CD4-positive, CD25-positive, alpha-beta regulatory T cell (primary cell): ENCODE results near the gene ATP2C2. TPM values are rescaled to one million over a fixed set of nuclear protein-coding genes. Genes with fewer than 3 reads are reported as not detected.
"Not testable (repeated sequence)": the region's sequence is repeated elsewhere in the genome, so short reads cannot be mapped to it uniquely, and the experiment has no call there.

ENCODE experiments used
- ATAC-seq, 2 donors: fragments of 150-1000 bp; cut with Tn5 transposase; one replicate each; pipeline ENCODE4 v1.10.0; 2021; ENCODE audit warnings: low read depth in 2 of 2, moderate number of reproducible peaks in 2 of 2, moderate library complexity in 1 of 2
- DNase-seq, 3 donors: peaks; one replicate each; pipeline versions ENCODE4 v3.0.0 to v3.0.0-alpha.2; 2012 to 2022; ENCODE audit warnings: mixed read lengths in 1 of 3
- H3K27ac ChIP-seq: one replicate; pipeline ENCODE4 v1.7.0; 2013; ENCODE audit warnings: mild to moderate bottlenecking, low read length; ENCODE audit not compliant: insufficient read depth, poor library complexity, severe bottlenecking
- H3K27me3 ChIP-seq: one replicate; pipeline ENCODE4 v1.7.0; 2013; ENCODE audit warnings: low read length; ENCODE audit not compliant: control insufficient read depth, insufficient read depth
- H3K36me3 ChIP-seq: one replicate; pipeline ENCODE4 v1.7.0; 2013; ENCODE audit warnings: mild to moderate bottlenecking, low read length, moderate library complexity; ENCODE audit not compliant: control insufficient read depth, insufficient read depth
- H3K4me1 ChIP-seq: 2 replicates; pipeline ENCODE4 v1.7.0; 2013; ENCODE audit warnings: mild to moderate bottlenecking, low read length; ENCODE audit not compliant: insufficient read depth, control insufficient read depth, poor library complexity, severe bottlenecking
- H3K4me3 ChIP-seq: one replicate; pipeline ENCODE4 v1.7.0; 2013; ENCODE audit warnings: low read depth, mild to moderate bottlenecking, low read length, moderate library complexity
- H3K9me3 ChIP-seq, 2 experiments: 1 replicate in 1 of 2; 2 replicates in 1 of 2; pipeline ENCODE4 v1.7.0; 2013; ENCODE audit warnings: low read length in 2 of 2, mild to moderate bottlenecking in 1 of 2, moderate library complexity in 1 of 2; ENCODE audit not compliant: control insufficient read depth in 2 of 2
- H3K27ac Mint-ChIP-seq, 3 donors: one replicate each; pipeline ENCODE4 v1.8.0; 2020 to 2022; ENCODE audit warnings: mild to moderate bottlenecking in 3 of 3, mixed read lengths in 3 of 3, moderate library complexity in 2 of 3
- H3K27me3 Mint-ChIP-seq: one replicate; pipeline ENCODE4 v1.8.0; 2022; ENCODE audit warnings: mild to moderate bottlenecking, mixed read lengths
- H3K36me3 Mint-ChIP-seq: one replicate; pipeline ENCODE4 v1.8.0; 2020; ENCODE audit warnings: mixed read lengths
- H3K4me1 Mint-ChIP-seq, 4 donors: one replicate each; pipeline ENCODE4 v1.8.0; 2020 to 2022; ENCODE audit warnings: mixed read lengths in 4 of 4, mild to moderate bottlenecking in 1 of 4
- H3K4me3 Mint-ChIP-seq, 4 donors: one replicate each; pipeline ENCODE4 v1.8.0; 2020 to 2022; ENCODE audit warnings: mild to moderate bottlenecking in 4 of 4, mixed read lengths in 4 of 4, moderate library complexity in 3 of 4
- H3K9me3 Mint-ChIP-seq, 7 donors: one replicate each; pipeline ENCODE4 v1.8.0; 2020 to 2022; ENCODE audit warnings: mixed read lengths in 7 of 7, mild to moderate bottlenecking in 3 of 7, moderate library complexity in 2 of 7
- polyA plus RNA-seq, 4 donors: library from polyadenylated mRNA; unstranded; fragments of 300-500 nt; fragmentation: Illumina TruSeq; gene quantifications; one replicate each; pipeline ENCODE4 v1.2.3, GENCODE V29; 2021
- total RNA-seq: library from RNA; stranded (reverse); gene quantifications from one replicate; pipeline ENCODE4 v1.2.3, GENCODE V29; 2022

Gene ATP2C2
- total and polyA plus RNA-seq, 5 donors from 2014 or later = 0.10 TPM; not detected in 4

- H3K27ac Mint-ChIP-seq, ATAC-seq, H3K4me1 ChIP-seq, H3K27ac ChIP-seq, H3K27me3 ChIP-seq, H3K4me3 ChIP-seq, H3K36me3 ChIP-seq, H3K36me3 Mint-ChIP-seq, H3K4me1 Mint-ChIP-seq, H3K9me3 ChIP-seq, H3K4me3 Mint-ChIP-seq, H3K27me3 Mint-ChIP-seq, DNase-seq, H3K9me3 Mint-ChIP-seq: not testable (repeated sequence)
Measured at GRCh38 chr16:84343800-84344199, 24.5 kb upstream of the ATP2C2 start.

DNA sequence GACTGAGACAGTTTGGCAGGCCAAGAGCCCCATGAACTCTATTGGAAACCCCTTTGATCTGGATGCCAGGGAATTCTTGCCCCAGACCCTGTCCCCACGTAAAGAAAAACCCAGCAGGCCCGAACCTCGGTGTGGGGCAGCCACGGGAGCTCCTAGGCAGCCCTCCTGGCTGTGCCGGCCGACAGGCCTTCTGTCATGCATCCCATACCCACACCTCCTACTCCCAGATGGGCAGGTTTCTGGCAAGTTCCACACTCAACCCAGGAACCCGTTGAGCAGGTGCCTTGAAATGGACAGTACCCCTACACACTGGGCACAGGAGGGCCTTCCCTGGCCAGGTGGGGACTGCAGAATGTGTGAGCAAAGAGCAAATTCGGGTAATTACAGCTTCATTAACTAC, 23.6 kb upstream of the ATP2C2 start:
- peaks cover 4% of the 10 kb centered on the region for H3K27me3 Mint-ChIP-seq
- no peaks in the 10 kb centered on the region for H3K4me1 Mint-ChIP-seq
- no peaks in the 10 kb centered on the region for H3K9me3 ChIP-seq
- no peak for ATAC-seq
- H3K4me1 ChIP-seq = no peaks in the 10 kb centered on the region
- H3K36me3 ChIP-seq = no peaks in the 10 kb centered on the region
- no peak overlapping the region for H3K27ac ChIP-seq
- H3K4me3 ChIP-seq = no peak overlapping the region
- H3K9me3 Mint-ChIP-seq = no peaks in the 10 kb centered on the region
- no peaks in the 10 kb centered on the region for H3K36me3 Mint-ChIP-seq
- H3K4me3 Mint-ChIP-seq = no peak overlapping the region
- H3K27me3 ChIP-seq = no peaks in the 10 kb centered on the region
- no peak for DNase-seq
- no peak overlapping the region for H3K27ac Mint-ChIP-seq

DNA sequence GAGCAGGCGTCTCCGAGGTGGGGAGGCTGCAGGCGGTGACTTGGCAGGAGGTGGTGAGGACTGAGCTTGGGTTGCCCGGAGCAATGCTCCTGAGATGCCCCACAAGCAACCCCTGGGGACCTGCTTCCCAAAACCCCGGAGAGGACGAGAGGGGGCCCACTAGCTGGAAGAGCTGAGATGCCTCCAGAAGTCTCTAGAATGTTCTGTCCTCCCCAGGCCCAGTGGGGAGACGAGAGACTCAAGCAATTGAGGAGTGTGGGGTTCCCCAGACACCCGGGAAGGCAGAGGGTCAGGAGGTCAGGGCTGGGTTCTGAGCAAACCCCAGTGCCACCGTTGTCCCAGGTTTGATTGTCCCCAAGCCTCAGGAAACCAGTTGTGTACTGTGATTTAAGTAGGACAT, 21.2 kb upstream of the ATP2C2 start:
- Mint-ChIP-seq H3K27ac (no peak overlapping the region), H3K27me3 (peaks cover 7% of the 10 kb centered on the region)
- DNase-seq = no peak

DNA sequence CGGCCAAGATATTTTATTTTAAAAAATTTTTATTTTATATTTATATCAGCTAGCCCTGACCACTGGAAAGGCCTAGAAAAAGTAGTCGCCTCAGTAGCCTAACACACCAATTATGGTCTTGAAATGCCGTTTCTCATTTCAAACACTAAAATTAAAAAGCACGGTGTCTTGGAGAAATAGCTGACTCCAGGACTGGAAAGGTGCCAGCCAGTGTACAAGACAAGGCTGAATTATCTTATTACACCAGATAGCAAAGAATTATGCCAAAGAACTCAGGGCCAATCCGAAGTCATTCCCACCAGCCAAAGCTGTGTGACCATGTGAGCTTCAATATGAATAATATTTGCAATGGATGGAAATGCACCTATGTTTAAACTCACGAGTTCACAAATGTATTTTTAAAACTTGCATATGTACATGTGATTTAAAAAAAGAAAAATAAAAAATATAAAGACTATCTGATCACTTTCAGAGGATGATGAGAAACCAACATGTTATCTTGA, 19.9 kb upstream of the ATP2C2 start:
- DNase-seq = no peak
- H3K4me1 ChIP-seq = no peaks in the 10 kb centered on the region
- no peaks in the 10 kb centered on the region for H3K9me3 ChIP-seq
- no peaks in the 10 kb centered on the region for H3K27me3 ChIP-seq
- peaks cover 0 to 2% (median 0%) of the 10 kb centered on the region in 4 donors for H3K4me1 Mint-ChIP-seq
- H3K36me3 Mint-ChIP-seq = no peaks in the 10 kb centered on the region
- H3K9me3 Mint-ChIP-seq = no peaks in the 10 kb centered on the region
- H3K4me3 ChIP-seq = no peak overlapping the region
- no peak overlapping the region for H3K27ac ChIP-seq
- H3K4me3 Mint-ChIP-seq = no peak overlapping the region
- H3K27ac Mint-ChIP-seq = no peak overlapping the region
- ATAC-seq = no peak
- H3K36me3 ChIP-seq = no peaks in the 10 kb centered on the region
- H3K27me3 Mint-ChIP-seq = peaks cover 4% of the 10 kb centered on the region

More for the DNA sequence above, 21.2 kb upstream of the ATP2C2 start:
- H3K36me3 ChIP-seq = no peaks in the 10 kb centered on the region
- no peaks in the 10 kb centered on the region for H3K27me3 ChIP-seq
- H3K4me3 Mint-ChIP-seq = no peak overlapping the region
- no peak overlapping the region for H3K27ac ChIP-seq
- no peaks in the 10 kb centered on the region for H3K9me3 ChIP-seq
- H3K4me1 ChIP-seq = no peaks in the 10 kb centered on the region
- no peak overlapping the region for H3K4me3 ChIP-seq
- ATAC-seq = no peak
- no peaks in the 10 kb centered on the region for H3K9me3 Mint-ChIP-seq
- H3K4me1 Mint-ChIP-seq = no peaks in the 10 kb centered on the region
- no peaks in the 10 kb centered on the region for H3K36me3 Mint-ChIP-seq

DNA sequence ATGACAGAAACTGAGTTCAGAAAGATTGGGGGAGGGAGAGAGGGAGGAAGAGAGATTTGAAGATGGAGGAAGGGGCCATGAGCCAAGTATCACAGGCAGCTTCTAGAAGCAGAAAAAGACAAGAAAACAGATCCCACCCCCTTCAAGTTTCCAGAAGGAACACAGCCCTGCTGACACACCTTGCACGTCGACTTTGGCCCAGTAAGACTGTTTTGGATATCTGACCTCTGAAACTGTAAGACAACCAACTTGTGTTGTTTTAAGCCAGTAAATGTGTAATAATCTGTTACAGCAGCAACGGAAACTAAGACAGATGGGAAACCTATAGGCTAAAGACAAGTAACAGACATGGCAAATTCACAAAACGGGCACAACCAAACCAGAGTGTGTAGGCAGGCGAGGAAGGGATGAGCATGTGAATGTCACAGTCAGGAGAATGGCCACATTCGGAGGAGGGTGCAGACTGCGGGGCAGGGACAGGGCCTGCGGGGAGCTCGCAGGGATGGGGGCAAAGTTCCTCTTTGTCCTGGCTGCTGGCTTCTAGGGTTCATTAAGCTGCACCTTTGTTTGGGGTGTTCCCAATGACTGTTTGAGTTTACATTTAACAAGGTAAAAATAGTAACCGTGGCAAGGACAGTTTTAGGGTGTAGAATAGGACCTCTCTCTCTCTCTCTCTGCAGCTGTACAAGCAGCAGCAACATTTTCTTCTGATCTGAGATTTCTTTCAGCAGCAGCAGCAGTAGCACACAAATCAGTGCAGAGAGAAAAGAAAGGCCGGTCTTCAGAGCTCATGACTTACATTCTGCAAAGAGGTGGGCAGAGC, 18.3 kb upstream of the ATP2C2 start:
- Mint-ChIP-seq H3K27me3 (peaks cover 4% of the 10 kb centered on the region), H3K9me3 (no peaks in the 10 kb centered on the region), H3K36me3 (no peaks in the 10 kb centered on the region), H3K27ac (no peak overlapping the region), H3K4me1 (peaks cover 0 to 2% (median 0%) of the 10 kb centered on the region in 4 donors), H3K4me3 (no peak overlapping the region)
- H3K9me3 ChIP-seq = no peaks in the 10 kb centered on the region
- ATAC-seq (no peak), DNase-seq (no peak)
- H3K27me3 ChIP-seq = no peaks in the 10 kb centered on the region
- H3K4me1 ChIP-seq = no peaks in the 10 kb centered on the region
- H3K4me3 ChIP-seq = no peak overlapping the region
- no peaks in the 10 kb centered on the region for H3K36me3 ChIP-seq
- H3K27ac ChIP-seq = no peak overlapping the region

- Histone ChIP-seq H3K9me3 (no peaks in the 10 kb centered on the region), H3K4me1 (no peaks in the 10 kb centered on the region), H3K27me3 (no peaks in the 10 kb centered on the region), H3K36me3 (no peaks in the 10 kb centered on the region), H3K4me3 (no peak overlapping the region), H3K27ac (no peak overlapping the region)
- no peaks in the 10 kb centered on the region for H3K36me3 Mint-ChIP-seq
- H3K4me3 Mint-ChIP-seq = no peak overlapping the region
- no peak overlapping the region for H3K27ac Mint-ChIP-seq
- no peak for ATAC-seq
- DNase-seq = no peak
- H3K9me3 Mint-ChIP-seq = no peaks in the 10 kb centered on the region
- peaks cover 0 to 2% (median 0%) of the 10 kb centered on the region in 4 donors for H3K4me1 Mint-ChIP-seq
- peaks cover 4% of the 10 kb centered on the region for H3K27me3 Mint-ChIP-seq
Measured at GRCh38 chr16:84350685-84351400, 17.5 kb upstream of the ATP2C2 start.

- peaks cover 4% of the 10 kb centered on the region for H3K27me3 Mint-ChIP-seq
- no peak overlapping the region for H3K4me3 Mint-ChIP-seq
- peaks cover 0 to 2% (median 0%) of the 10 kb centered on the region in 4 donors for H3K4me1 Mint-ChIP-seq
- H3K27ac Mint-ChIP-seq = no peak overlapping the region
- H3K36me3 Mint-ChIP-seq = no peaks in the 10 kb centered on the region
- Histone ChIP-seq H3K27me3 (no peaks in the 10 kb centered on the region), H3K27ac (no peak overlapping the region), H3K4me3 (no peak overlapping the region), H3K4me1 (no peaks in the 10 kb centered on the region), H3K36me3 (no peaks in the 10 kb centered on the region), H3K9me3 (no peaks in the 10 kb centered on the region)
- no peaks in the 10 kb centered on the region for H3K9me3 Mint-ChIP-seq
- no peak for DNase-seq
- ATAC-seq = no peak
Measured at GRCh38 chr16:84351630-84352029, 16.7 kb upstream of the ATP2C2 start.
